ENCODE results near the gene PAIP1. TPM values are rescaled to one million over a fixed set of nuclear protein-coding genes. Genes with fewer than 3 reads are reported as not detected.
"Not testable (repeated sequence)": the region's sequence is repeated elsewhere in the genome, so short reads cannot be mapped to it uniquely, and the experiment has no call there.

Gene PAIP1
- total RNA-seq, 6 experiments from 2014 or later = 36.0 to 56.3 (median 49.3) TPM

- no peak for ATAC-seq
These were observed 41.2 kb downstream of the PAIP1 start for GRCh38 chr5:43515678-43516048.

DNA sequence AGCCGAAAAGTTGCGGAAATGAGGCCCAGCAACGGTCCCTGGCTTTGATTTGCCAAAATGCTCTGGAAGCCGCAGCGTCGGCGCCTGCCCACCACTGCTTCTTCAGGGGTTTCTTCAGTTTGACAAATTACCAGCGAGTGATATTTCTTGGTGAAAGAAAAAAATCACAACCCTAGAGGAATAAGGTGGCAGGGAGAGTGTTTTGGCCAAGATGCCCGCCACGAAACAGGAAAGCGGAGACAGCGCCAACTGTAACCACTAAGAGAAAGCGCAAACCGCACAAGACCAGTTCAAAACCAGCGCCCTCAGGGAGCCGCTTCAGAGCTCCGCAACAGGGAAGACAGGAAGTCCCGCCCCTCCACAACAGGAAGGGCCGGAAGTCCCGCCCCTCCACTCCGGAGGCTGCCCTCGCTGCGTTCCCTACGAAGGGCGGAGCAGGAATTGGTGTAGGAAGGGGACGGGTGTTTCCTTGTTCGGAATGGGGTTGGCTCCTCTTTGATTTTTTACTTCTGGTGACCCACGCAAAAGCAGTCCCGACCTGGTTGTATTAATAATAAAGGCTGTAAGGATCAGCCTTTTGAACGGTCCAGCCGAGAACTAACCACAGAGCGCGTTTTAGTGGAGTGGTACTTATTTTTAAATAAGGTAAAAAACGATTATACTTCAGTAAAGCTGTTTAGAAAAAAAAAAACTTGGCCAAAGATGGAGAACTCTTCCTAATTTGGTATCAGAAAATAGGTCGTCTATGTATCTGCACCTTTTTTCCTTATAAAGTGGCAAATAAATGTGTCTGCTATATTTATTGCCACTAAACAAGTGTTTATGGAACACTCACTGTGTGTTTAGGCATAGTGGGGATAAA is 41.8 kb downstream of the PAIP1 start, which contains the start of gene C5orf34:
Gene C5orf34 (minus strand): TSS at position 333 of the 862 bp plus-strand sequence. CDS start 5,809 bp downstream, outside the sequence.
- Histone ChIP-seq H3K27me3 (no peaks in the 10 kb centered on the region), H3K9me3 (no peaks in the 10 kb centered on the region), H3K4me1 (peaks cover 0 to 6% (median 3%) of the 10 kb centered on the region in 4 donors), H3K36me3 (no peaks in the 10 kb centered on the region), H3K27ac (peak within 1 kb of the TSS; percentile 56 to 70 (median 68)), H3K4me3 (peak within 1 kb of the TSS; percentile 51 to 66 (median 51))
- peak; percentile 66 for TF ChIP-seq POLR2A (IDR thresholded peaks at IDR 0.05)
- TF ChIP-seq, protein P1, sequence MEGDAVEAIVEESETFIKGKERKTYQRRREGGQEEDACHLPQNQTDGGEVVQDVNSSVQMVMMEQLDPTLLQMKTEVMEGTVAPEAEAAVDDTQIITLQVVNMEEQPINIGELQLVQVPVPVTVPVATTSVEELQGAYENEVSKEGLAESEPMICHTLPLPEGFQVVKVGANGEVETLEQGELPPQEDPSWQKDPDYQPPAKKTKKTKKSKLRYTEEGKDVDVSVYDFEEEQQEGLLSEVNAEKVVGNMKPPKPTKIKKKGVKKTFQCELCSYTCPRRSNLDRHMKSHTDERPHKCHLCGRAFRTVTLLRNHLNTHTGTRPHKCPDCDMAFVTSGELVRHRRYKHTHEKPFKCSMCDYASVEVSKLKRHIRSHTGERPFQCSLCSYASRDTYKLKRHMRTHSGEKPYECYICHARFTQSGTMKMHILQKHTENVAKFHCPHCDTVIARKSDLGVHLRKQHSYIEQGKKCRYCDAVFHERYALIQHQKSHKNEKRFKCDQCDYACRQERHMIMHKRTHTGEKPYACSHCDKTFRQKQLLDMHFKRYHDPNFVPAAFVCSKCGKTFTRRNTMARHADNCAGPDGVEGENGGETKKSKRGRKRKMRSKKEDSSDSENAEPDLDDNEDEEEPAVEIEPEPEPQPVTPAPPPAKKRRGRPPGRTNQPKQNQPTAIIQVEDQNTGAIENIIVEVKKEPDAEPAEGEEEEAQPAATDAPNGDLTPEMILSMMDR (IDR thresholded peaks at IDR 0.05) = no peak
- intact Hi-C loops (cut with DNase I) = no loop called here
- WGBS (ENCODE audit: insufficient coverage, low coverage, low lambda C conversion rate, missing lambda C conversion rate) = under 1% methylated on average over 34 of the region's 35 CpGs
- peak; percentile 100 for ATAC-seq
- DNase-seq = peak; percentile 97 to 98 (median 97)

More at GRCh38 chr5:43515678-43516048, 41.2 kb downstream of the PAIP1 start:
- TF ChIP-seq, protein P1 (IDR thresholded peaks at IDR 0.05) = no peak
- TF ChIP-seq POLR2A (IDR thresholded peaks at IDR 0.05) = no peak
- no peaks in the 10 kb centered on the region for H3K9me3 ChIP-seq
- intact Hi-C loops (cut with DNase I) = no loop called here
- peaks cover 0 to 6% (median 3%) of the 10 kb centered on the region in 4 donors for H3K4me1 ChIP-seq
- peak overlapping the region; percentile 51 to 66 (median 51) for H3K4me3 ChIP-seq
- no peaks in the 10 kb centered on the region for H3K27me3 ChIP-seq
- WGBS (ENCODE audit: insufficient coverage, low coverage, low lambda C conversion rate, missing lambda C conversion rate) = 18% methylated on average over 1 of the region's 1 CpG
- H3K36me3 ChIP-seq = no peaks in the 10 kb centered on the region
- peak overlapping the region in 2 of 3 donors; percentile 68 to 70 for H3K27ac ChIP-seq
- no peak for DNase-seq

DNA sequence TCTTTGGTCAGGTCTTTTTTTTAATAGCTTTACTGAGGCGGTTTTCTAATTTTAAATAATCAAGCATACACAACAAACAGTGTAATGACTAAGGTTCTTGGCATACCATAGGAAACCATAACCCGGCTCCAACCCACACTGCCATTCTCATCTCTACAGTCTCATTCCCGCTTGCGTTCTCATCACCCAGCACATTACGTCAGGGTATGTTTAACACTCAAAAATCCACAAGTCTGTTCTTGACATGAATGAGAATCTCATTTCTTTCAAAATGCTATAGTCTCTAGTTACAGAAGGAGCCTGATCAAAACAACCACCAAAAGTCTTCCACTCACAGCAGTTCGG is 42.4 kb downstream of the PAIP1 start:
- ATAC-seq (peak in 1 of 4 donors; percentile 4), DNase-seq (no peak)
- H3K36me3 ChIP-seq = no peaks in the 10 kb centered on the region
- H3K9me3 ChIP-seq = no peaks in the 10 kb centered on the region
- 2% methylated on average over 6 of the region's 6 CpGs for WGBS (ENCODE audit: insufficient coverage, low coverage, low lambda C conversion rate, missing lambda C conversion rate)
- no peak for TF ChIP-seq POLR2A (IDR thresholded peaks at IDR 0.05)
- TF ChIP-seq, protein P1 (IDR thresholded peaks at IDR 0.05) = no peak
- peaks cover 0 to 6% (median 3%) of the 10 kb centered on the region in 4 donors for H3K4me1 ChIP-seq
- peak overlapping the region; percentile 51 to 66 (median 51) for H3K4me3 ChIP-seq
- H3K27me3 ChIP-seq = no peaks in the 10 kb centered on the region
- H3K27ac ChIP-seq = peak overlapping the region; percentile 53 to 70 (median 56)
- intact Hi-C loops (cut with DNase I) = no loop called here

- peaks cover 0 to 6% (median 3%) of the 10 kb centered on the region in 4 donors for H3K4me1 ChIP-seq
- no peak for TF ChIP-seq POLR2A (IDR thresholded peaks at IDR 0.05)
- TF ChIP-seq, protein P1 (IDR thresholded peaks at IDR 0.05) = no peak
- H3K27ac ChIP-seq = no peak overlapping the region
- H3K36me3 ChIP-seq = no peaks in the 10 kb centered on the region
- no peaks in the 10 kb centered on the region for H3K27me3 ChIP-seq
- H3K9me3 ChIP-seq = no peaks in the 10 kb centered on the region
- no peak overlapping the region for H3K4me3 ChIP-seq
- no peak for DNase-seq
- WGBS (ENCODE audit: insufficient coverage, low coverage, low lambda C conversion rate, missing lambda C conversion rate) = 15% methylated on average over 4 of the region's 4 CpGs
- intact Hi-C loops (cut with DNase I) = no loop called here
- ATAC-seq = no peak
These were observed 42.9 kb downstream of the PAIP1 start for GRCh38 chr5:43514025-43514424.

DNA sequence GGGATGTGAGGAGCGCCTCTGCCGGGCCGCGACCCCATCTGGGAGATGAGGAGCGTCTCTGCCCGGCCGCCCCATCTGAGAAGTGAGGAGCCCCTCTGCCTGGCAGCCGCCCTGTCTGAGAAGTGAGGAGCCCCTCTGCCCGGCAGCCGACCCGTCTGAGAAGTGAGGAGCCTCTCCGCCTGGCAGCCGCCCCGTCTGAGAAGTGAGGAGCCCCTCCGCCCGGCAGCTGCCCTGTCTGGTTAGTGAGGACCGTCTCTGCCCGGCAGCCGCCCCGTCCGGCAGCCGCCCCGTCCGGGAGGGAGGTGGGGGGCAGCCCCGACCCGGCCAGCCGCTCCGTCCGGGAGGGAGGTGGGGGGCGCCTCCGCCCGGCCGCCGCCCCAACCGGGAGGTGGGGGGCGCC is 45.8 kb downstream of the PAIP1 start:
- H3K4me3 ChIP-seq; ATAC-seq; H3K4me1 ChIP-seq; H3K27ac ChIP-seq; H3K27me3 ChIP-seq; DNase-seq; H3K9me3 ChIP-seq; H3K36me3 ChIP-seq; intact Hi-C loops (cut with DNase I): not testable (repeated sequence)
- WGBS (ENCODE audit: insufficient coverage, low coverage, low lambda C conversion rate, missing lambda C conversion rate) = 100% methylated on average over 9 of the region's 36 CpGs

Data from right lobe of liver (tissue), 6 donors.